ENCODE data around the gene EXOC6B.

The EXOC6B gene

DNA sequence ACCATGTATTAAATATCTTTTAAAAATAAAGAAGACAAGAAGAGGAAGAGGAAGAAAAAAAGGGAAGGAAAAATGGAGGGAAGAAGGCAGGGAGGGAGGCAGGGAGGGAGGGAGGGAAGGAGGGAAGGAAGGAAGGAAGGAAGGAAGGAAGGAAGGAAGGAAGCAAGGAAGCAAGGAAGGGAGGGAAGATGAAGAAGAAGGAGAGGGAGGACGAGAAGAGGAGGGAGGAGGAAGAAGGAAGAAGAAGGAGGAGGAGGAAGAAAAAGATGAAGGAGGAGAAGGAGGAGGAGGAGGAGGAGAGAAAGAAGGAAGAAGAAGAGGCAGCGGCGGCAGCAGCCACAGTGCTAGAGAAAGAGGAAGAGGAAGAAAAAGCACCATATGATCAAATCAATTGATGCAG is 189.6 kb downstream of the EXOC6B start (continued):
- TF ChIP-seq, protein P1, sequence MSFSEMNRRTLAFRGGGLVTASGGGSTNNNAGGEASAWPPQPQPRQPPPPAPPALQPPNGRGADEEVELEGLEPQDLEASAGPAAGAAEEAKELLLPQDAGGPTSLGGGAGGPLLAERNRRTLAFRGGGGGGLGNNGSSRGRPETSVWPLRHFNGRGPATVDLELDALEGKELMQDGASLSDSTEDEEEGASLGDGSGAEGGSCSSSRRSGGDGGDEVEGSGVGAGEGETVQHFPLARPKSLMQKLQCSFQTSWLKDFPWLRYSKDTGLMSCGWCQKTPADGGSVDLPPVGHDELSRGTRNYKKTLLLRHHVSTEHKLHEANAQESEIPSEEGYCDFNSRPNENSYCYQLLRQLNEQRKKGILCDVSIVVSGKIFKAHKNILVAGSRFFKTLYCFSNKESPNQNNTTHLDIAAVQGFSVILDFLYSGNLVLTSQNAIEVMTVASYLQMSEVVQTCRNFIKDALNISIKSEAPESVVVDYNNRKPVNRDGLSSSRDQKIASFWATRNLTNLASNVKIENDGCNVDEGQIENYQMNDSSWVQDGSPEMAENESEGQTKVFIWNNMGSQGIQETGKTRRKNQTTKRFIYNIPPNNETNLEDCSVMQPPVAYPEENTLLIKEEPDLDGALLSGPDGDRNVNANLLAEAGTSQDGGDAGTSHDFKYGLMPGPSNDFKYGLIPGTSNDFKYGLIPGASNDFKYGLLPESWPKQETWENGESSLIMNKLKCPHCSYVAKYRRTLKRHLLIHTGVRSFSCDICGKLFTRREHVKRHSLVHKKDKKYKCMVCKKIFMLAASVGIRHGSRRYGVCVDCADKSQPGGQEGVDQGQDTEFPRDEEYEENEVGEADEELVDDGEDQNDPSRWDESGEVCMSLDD (tag by site-specific recombination; IDR thresholded peaks at IDR 0.05) = no peak
- no peak for TF ChIP-seq ZBTB7A (tag by site-specific recombination; IDR thresholded peaks at IDR 0.05; ENCODE audit: low read depth)
- TF ChIP-seq ZBTB48 (tag by site-specific recombination; IDR thresholded peaks at IDR 0.05) = no peak
- no peak for TF ChIP-seq ZNF394 (tag by site-specific recombination; IDR thresholded peaks at IDR 0.05; ENCODE audit: borderline replicate concordance)
- no peak for TF ChIP-seq ZNF544 (tag by site-specific recombination; IDR thresholded peaks at IDR 0.05)
- peak; percentile 55; the same call in 1 of the 2 replicates for TF ChIP-seq ZNF366 (tag by site-specific recombination; conservative IDR thresholded peaks at IDR 0.05)
- TF ChIP-seq HOXC10 (CRISPR knock-in tag; IDR thresholded peaks at IDR 0.05) = no peak

DNA sequence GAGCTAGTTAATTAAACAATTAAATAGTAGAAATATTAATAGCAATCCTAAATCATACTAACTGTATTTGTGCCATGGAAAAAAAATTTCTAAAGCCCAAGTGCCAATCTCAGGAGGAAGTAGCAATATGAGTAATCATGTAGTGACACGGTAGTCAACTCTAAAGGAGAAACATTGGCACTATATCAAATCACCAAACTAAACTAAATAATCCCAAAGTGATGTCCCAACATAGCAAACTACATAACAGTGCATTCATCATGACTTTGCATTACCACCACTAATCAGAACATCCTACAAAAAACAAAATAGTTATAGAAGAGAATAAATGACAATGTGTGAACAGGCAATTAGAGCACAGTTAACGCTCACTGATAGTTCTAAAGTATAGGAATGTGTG is 195.1 kb downstream of the EXOC6B start:
- H3K4me1 ChIP-seq (ENCODE audit: control insufficient read depth, insufficient read depth, low read length) = no peaks in the 10 kb centered on the region
- H3K9me3 ChIP-seq (ENCODE audit: control insufficient read depth, insufficient read depth, low read depth, low read length) = no peaks in the 10 kb centered on the region
- CTCF ChIA-PET = no interaction called here

More for the DNA sequence above, 195.1 kb downstream of the EXOC6B start:
- H3K27ac ChIP-seq (ENCODE audit: extremely low read depth, low read depth, low read length) = no peak overlapping the region
- no peaks in the 10 kb centered on the region for H3K36me3 ChIP-seq (ENCODE audit: control insufficient read depth in 2 of 2, insufficient read depth in 1 of 2, low read length in 2 of 2)
- POLR2A ChIA-PET = no interaction called here
- TF ChIP-seq ZNF214 (tag by site-specific recombination; IDR thresholded peaks at IDR 0.05; ENCODE audit: borderline replicate concordance) = no peak
- TF ChIP-seq, protein P2, sequence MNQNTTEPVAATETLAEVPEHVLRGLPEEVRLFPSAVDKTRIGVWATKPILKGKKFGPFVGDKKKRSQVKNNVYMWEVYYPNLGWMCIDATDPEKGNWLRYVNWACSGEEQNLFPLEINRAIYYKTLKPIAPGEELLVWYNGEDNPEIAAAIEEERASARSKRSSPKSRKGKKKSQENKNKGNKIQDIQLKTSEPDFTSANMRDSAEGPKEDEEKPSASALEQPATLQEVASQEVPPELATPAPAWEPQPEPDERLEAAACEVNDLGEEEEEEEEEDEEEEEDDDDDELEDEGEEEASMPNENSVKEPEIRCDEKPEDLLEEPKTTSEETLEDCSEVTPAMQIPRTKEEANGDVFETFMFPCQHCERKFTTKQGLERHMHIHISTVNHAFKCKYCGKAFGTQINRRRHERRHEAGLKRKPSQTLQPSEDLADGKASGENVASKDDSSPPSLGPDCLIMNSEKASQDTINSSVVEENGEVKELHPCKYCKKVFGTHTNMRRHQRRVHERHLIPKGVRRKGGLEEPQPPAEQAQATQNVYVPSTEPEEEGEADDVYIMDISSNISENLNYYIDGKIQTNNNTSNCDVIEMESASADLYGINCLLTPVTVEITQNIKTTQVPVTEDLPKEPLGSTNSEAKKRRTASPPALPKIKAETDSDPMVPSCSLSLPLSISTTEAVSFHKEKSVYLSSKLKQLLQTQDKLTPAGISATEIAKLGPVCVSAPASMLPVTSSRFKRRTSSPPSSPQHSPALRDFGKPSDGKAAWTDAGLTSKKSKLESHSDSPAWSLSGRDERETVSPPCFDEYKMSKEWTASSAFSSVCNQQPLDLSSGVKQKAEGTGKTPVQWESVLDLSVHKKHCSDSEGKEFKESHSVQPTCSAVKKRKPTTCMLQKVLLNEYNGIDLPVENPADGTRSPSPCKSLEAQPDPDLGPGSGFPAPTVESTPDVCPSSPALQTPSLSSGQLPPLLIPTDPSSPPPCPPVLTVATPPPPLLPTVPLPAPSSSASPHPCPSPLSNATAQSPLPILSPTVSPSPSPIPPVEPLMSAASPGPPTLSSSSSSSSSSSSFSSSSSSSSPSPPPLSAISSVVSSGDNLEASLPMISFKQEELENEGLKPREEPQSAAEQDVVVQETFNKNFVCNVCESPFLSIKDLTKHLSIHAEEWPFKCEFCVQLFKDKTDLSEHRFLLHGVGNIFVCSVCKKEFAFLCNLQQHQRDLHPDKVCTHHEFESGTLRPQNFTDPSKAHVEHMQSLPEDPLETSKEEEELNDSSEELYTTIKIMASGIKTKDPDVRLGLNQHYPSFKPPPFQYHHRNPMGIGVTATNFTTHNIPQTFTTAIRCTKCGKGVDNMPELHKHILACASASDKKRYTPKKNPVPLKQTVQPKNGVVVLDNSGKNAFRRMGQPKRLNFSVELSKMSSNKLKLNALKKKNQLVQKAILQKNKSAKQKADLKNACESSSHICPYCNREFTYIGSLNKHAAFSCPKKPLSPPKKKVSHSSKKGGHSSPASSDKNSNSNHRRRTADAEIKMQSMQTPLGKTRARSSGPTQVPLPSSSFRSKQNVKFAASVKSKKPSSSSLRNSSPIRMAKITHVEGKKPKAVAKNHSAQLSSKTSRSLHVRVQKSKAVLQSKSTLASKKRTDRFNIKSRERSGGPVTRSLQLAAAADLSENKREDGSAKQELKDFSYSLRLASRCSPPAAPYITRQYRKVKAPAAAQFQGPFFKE (tag by site-specific recombination; IDR thresholded peaks at IDR 0.05; ENCODE audit: borderline replicate concordance) = no peak
- no peak for TF ChIP-seq ZBTB8A (tag by site-specific recombination; IDR thresholded peaks at IDR 0.05)
- no peak for TF ChIP-seq ZIC2 (tag by site-specific recombination; IDR thresholded peaks at IDR 0.05)
- no peak for TF ChIP-seq YY2 (tag by site-specific recombination; IDR thresholded peaks at IDR 0.05)
- TF ChIP-seq ZNF610 (tag by site-specific recombination; IDR thresholded peaks at IDR 0.05; ENCODE audit: borderline replicate concordance) = no peak
- TF ChIP-seq, protein P3, sequence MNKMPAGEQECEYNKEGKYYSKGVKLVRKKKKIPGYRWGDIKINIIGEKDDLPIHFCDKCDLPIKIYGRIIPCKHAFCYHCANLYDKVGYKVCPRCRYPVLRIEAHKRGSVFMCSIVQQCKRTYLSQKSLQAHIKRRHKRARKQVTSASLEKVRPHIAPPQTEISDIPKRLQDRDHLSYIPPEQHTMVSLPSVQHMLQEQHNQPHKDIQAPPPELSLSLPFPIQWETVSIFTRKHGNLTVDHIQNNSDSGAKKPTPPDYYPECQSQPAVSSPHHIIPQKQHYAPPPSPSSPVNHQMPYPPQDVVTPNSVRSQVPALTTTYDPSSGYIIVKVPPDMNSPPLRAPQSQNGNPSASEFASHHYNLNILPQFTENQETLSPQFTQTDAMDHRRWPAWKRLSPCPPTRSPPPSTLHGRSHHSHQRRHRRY (tag by site-specific recombination; IDR thresholded peaks at IDR 0.05) = no peak
- TF ChIP-seq ZNF184 (tag by site-specific recombination; IDR thresholded peaks at IDR 0.05) = no peak
- no peak for TF ChIP-seq ZNF341 (tag by site-specific recombination; IDR thresholded peaks at IDR 0.05; ENCODE audit: low read depth)
- no peak for TF ChIP-seq ZNF146 (tag by site-specific recombination; IDR thresholded peaks at IDR 0.05)
- no peak for TF ChIP-seq ZNF37A (tag by site-specific recombination; IDR thresholded peaks at IDR 0.05)
- no peak for TF ChIP-seq ZNF2 (tag by site-specific recombination; IDR thresholded peaks at IDR 0.05)
- no peak overlapping the region for H3K4me3 ChIP-seq (ENCODE audit: low read depth, low read length)
